Ovary (tissue), 9 donors: ENCODE data around the gene BDKRB1. TPM values are rescaled to one million over a fixed set of nuclear protein-coding genes. Genes with fewer than 3 reads are reported as not detected.

Experiments used
- DNase-seq, 5 donors: peaks; one replicate each; pipeline ENCODE4 v3.0.0-alpha.2; 2019 to 2020
- H3K27ac ChIP-seq, 2 donors: fragments of 200-600 bp; one replicate each; pipeline versions ENCODE4 v1.5.1 to v1.8.0; 2019 to 2022
- H3K27me3 ChIP-seq: fragments of 200-600 bp; one replicate; pipeline ENCODE4 v1.8.0; 2022
- H3K36me3 ChIP-seq: fragments of 200-600 bp; sonication (generic); one replicate; pipeline ENCODE4 v1.5.1; 2019
- H3K4me1 ChIP-seq: one replicate; pipeline ENCODE4 v1.8.1; 2013; ENCODE audit warnings: mild to moderate bottlenecking, moderate library complexity; ENCODE audit not compliant: insufficient read depth
- H3K4me3 ChIP-seq: fragments of 200-600 bp; sonication (generic); one replicate; pipeline ENCODE4 v1.5.1; 2017
- H3K9me3 ChIP-seq, 2 donors: fragments of 200-600 bp in 1 of 2; sonication (generic) in 1 of 2; one replicate each; pipeline versions ENCODE4 v1.5.1 to v1.8.1; 2013 to 2019; ENCODE audit warnings: mild to moderate bottlenecking in 1 of 2, moderate library complexity in 1 of 2
- EP300 ChIP-seq: sonication (generic); formaldehyde crosslinking; IDR thresholded peaks from one replicate; pipeline ENCODE4 v1.6.1; 2017; ENCODE audit warnings: antibody characterized with exemption
- POLR2A ChIP-seq: fragments of 450-650 bp; IDR thresholded peaks from one replicate; pipeline ENCODE4 v1.6.1; 2017; ENCODE audit warnings: antibody characterized with exemption, mild to moderate bottlenecking, moderate library complexity
- WGBS, 3 donors: extraction: QIAGEN DNeasy Blood & Tissue Kit in 1 of 3; methylation state at CpG; one replicate each; pipeline versions ENCODE4 v1.1.5 to v1.1.7; 2013 to 2017; 5-methylcytosine and 5-hydroxymethylcytosine counted together
- intact Hi-C, 4 donors: fragments of 100-400 bp; cut with DNase I; formaldehyde crosslinking; loops; one replicate each; pipeline versions ENCODE4 v1.11.0 to v1.15.1; 2022 to 2023
- polyA plus RNA-seq, 2 donors: library from polyadenylated mRNA; stranded (reverse); fragments of 200-250 nt in 1 of 2; fragments of 350-450 nt in 1 of 2; fragmentation: Illumina TruSeq in 1 of 2; extraction: RNeasy Lipid Tissue Mini Kit (QIAGEN cat#74804) in 1 of 2; gene quantifications; one replicate each; pipeline ENCODE4 v1.2.3, GENCODE V29; 2013 to 2014
- total RNA-seq, 7 donors: library from RNA; depleted of rRNA in 2 of 7; stranded (reverse); fragments of >200 nt in 2 of 7; fragmentation: NEBNext Ultra II Directional in 3 of 7; extraction: Animal tissue kit (Norgen Biotek cat#: 25700) in 3 of 7; gene quantifications; one replicate each; pipeline versions ENCODE4 v1.1.0 to v1.2.4, GENCODE V29; 2016 to 2023
- TF ChIP-seq, protein P1 (sequence below), 3 donors: fragments of 450-650 bp in 2 of 3; fragments of 200-600 bp in 1 of 3; IDR thresholded peaks; one replicate each; pipeline versions ENCODE4 v1.5.1 to v1.8.0; 2016 to 2022; ENCODE audit warnings: antibody characterized with exemption in 3 of 3, mild to moderate bottlenecking in 1 of 3
- donor health status: DM: no; HTN: no; CAD: no; lungs with moderate emphysema.
- donor health status: DM: no; HTN: no; CAD: no.
- donor health status: Bipolar disorder and iron deficiency.
- donor health status: DM: yes; HTN: yes; CAD: no.
- donor health status: DM: no; HTN: no; CAD: no.
- donor health status: DM: yes; HTN: yes; CAD: no.

Gene BDKRB1
- total and polyA plus RNA-seq, 9 donors: 0.30 to 5.3 (median 0.75) TPM; not detected in 5

DNA sequence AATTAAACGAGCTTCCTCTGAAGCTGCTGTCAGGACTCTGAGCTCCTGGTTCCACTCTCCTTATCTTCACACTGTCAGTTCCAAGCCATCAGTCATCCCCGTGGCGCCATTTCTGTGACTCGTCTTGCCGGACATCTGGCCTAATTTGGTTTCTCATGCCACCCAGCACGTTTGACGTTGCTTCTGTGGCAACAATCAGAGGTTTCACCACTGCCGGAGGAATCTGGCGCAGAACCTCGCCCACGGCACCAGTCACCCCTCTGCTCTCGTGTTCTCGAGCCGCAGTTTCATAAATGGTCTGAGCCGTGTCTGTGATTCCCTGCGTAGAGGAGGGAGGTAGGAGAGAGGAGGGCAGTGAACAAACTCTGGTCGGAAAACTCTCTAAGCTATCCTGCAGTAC is 29.7 kb downstream of the BDKRB1 start:
- 46 to 57% (median 53%) methylated on average over 17 of the region's 17 CpGs for WGBS, 3 donors
- Histone ChIP-seq H3K4me1 (no peaks in the 10 kb centered on the region), H3K9me3 (no peaks in the 10 kb centered on the region), H3K4me3 (no peak overlapping the region), H3K36me3 (no peaks in the 10 kb centered on the region), H3K27ac (no peak overlapping the region), H3K27me3 (no peaks in the 10 kb centered on the region)
- intact Hi-C loops: no loop called here
- no peak for DNase-seq
- TF ChIP-seq, protein P1, sequence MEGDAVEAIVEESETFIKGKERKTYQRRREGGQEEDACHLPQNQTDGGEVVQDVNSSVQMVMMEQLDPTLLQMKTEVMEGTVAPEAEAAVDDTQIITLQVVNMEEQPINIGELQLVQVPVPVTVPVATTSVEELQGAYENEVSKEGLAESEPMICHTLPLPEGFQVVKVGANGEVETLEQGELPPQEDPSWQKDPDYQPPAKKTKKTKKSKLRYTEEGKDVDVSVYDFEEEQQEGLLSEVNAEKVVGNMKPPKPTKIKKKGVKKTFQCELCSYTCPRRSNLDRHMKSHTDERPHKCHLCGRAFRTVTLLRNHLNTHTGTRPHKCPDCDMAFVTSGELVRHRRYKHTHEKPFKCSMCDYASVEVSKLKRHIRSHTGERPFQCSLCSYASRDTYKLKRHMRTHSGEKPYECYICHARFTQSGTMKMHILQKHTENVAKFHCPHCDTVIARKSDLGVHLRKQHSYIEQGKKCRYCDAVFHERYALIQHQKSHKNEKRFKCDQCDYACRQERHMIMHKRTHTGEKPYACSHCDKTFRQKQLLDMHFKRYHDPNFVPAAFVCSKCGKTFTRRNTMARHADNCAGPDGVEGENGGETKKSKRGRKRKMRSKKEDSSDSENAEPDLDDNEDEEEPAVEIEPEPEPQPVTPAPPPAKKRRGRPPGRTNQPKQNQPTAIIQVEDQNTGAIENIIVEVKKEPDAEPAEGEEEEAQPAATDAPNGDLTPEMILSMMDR (IDR thresholded peaks at IDR 0.05): no peak
- no peak for TF ChIP-seq POLR2A
- TF ChIP-seq EP300: no peak

DNA sequence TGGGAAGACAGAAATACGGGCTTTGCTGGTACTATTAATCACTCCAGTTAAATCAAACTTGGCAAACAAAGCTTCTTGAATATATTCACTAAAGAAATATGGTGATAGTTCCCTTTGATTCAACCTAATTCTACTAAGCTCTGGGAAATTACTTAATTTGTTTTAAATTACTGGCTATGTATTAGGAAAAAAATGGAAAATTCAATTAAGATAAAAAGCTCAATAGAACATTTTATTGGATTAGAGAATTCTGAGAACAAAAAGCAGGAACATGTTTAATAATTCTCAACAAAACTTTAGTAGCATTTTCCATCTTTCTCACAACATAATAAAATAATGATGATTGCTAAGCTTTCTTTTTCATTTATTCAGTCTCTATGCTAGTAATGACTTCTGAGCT is 30.2 kb downstream of the BDKRB1 start:
- 71 to 86% (median 73%) methylated on average over 1 of the region's 1 CpG for WGBS, 3 donors

DNA sequence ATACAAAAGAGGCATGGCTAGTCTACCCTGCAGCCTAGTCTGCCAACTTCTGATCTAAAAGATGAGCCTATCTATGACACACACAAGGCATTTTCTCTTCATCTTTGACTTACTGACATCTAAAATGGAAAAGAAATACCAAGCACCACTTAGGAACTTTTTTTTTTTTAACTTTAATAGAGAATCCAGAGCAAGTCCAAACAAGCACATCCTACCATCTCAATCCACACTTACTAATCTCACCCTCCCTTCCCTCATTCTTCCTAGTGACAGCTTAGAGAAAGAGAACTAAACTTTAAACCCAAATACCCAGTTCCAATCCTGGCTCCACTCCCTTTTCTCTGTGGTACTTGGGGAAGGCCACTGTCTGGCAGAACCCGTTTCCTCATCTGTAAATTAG is 31.8 kb downstream of the BDKRB1 start:
- no peak overlapping the region for H3K27ac ChIP-seq
- H3K4me1 ChIP-seq: no peaks in the 10 kb centered on the region
- no peak overlapping the region for H3K4me3 ChIP-seq
- no peaks in the 10 kb centered on the region for H3K36me3 ChIP-seq
- no peak for DNase-seq
- 93 to 95% (median 94%) methylated on average over 1 of the region's 1 CpG for WGBS, 3 donors
- intact Hi-C loops: no loop called here
- no peaks in the 10 kb centered on the region for H3K9me3 ChIP-seq
- H3K27me3 ChIP-seq: no peaks in the 10 kb centered on the region
- no peak for TF ChIP-seq POLR2A
- no peak for TF ChIP-seq EP300
- TF ChIP-seq, protein P1 (IDR thresholded peaks at IDR 0.05): no peak

More for the DNA sequence above, 30.2 kb downstream of the BDKRB1 start:
- intact Hi-C loops: no loop called here
- Histone ChIP-seq H3K4me3 (no peak overlapping the region), H3K27ac (no peak overlapping the region), H3K9me3 (no peaks in the 10 kb centered on the region), H3K27me3 (no peaks in the 10 kb centered on the region), H3K4me1 (no peaks in the 10 kb centered on the region), H3K36me3 (no peaks in the 10 kb centered on the region)
- TF ChIP-seq EP300 (no peak), POLR2A (no peak)
- TF ChIP-seq, protein P1 (IDR thresholded peaks at IDR 0.05): no peak
- no peak for DNase-seq

DNA sequence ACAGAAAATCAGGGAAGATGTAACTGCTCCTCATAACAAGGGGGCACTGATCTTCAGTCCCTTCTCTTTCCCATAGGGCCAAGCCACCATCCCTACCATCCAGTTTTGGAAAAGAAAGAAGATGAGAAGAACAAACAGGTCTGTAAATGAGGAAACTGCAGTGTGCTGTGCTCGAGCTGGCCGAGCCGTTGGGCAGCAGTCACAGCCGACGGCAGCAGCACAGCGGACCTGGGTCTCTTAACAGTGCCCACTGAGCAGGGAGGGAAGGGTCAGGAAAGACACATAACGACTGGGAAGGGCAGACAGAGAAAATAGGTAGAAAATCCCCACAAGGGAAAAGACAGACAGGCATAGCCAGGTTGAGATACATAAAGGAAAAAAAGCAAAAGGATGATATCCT is 38.2 kb downstream of the BDKRB1 start:
- no peak for DNase-seq
- Histone ChIP-seq H3K27me3 (no peaks in the 10 kb centered on the region), H3K4me1 (no peaks in the 10 kb centered on the region), H3K36me3 (no peaks in the 10 kb centered on the region), H3K4me3 (no peak overlapping the region), H3K27ac (no peak overlapping the region), H3K9me3 (no peaks in the 10 kb centered on the region)
- intact Hi-C loops: loop anchor here in 1 of 4 donors (10.0 kb wide), 1 partner anchor 131 kb away; no protein-coding TSS in a partner anchor
- WGBS, 3 donors: 80 to 84% (median 83%) methylated on average over 7 of the region's 7 CpGs
- no peak for TF ChIP-seq POLR2A
- TF ChIP-seq, protein P1 (IDR thresholded peaks at IDR 0.05): no peak
